ENCODE measurements around the gene SH2B2. TPM values are rescaled to one million over a fixed set of nuclear protein-coding genes. Genes with fewer than 3 reads are reported as not detected.

SH2B2 gene
- total RNA-seq = 1.3 TPM in 2 replicates

- intact Hi-C loops (cut with micrococcal nuclease) = loop anchor here (1.0 to 2.0 kb wide), 4 partner anchors 20 to 178 kb away; partner anchors contain the start of genes ALKBH4, LRWD1 and PRKRIP1
These were observed at the start of gene SH2B2 for GRCh38 chr7:102286237-102287110. Gene SH2B2 (plus strand): TSS chr7:102286868. CDS start chr7:102300551, 13,683 bp downstream.

- intact Hi-C loops (cut with micrococcal nuclease) = no loop called here
These were observed 47.4 kb upstream of the SH2B2 start for GRCh38 chr7:102239206-102239820.

GRCh38 chr7:102241431-102241830 lies 45.2 kb upstream of the SH2B2 start:
- intact Hi-C loops (cut with micrococcal nuclease) = no loop called here

- intact Hi-C loops (cut with micrococcal nuclease) = no loop called here
These were observed 42.1 kb upstream of the SH2B2 start for GRCh38 chr7:102244601-102245000.

GRCh38 chr7:102248081-102248455 lies 38.6 kb upstream of the SH2B2 start:
- intact Hi-C loops (cut with micrococcal nuclease) = no loop called here

- intact Hi-C loops (cut with micrococcal nuclease) = no loop called here
These were observed 37.9 kb upstream of the SH2B2 start for GRCh38 chr7:102248456-102249395.

GRCh38 chr7:102251531-102252365 lies 34.9 kb upstream of the SH2B2 start:
- intact Hi-C loops (cut with micrococcal nuclease) = no loop called here

GRCh38 chr7:102252366-102252982 lies 34.2 kb upstream of the SH2B2 start:
- intact Hi-C loops (cut with micrococcal nuclease) = no loop called here

GRCh38 chr7:102253066-102253972 lies 33.3 kb upstream of the SH2B2 start:
- intact Hi-C loops (cut with micrococcal nuclease) = no loop called here

GRCh38 chr7:102253973-102254370 lies 32.7 kb upstream of the SH2B2 start:
- intact Hi-C loops (cut with micrococcal nuclease) = no loop called here

GRCh38 chr7:102254521-102254920 lies 32.1 kb upstream of the SH2B2 start:
- intact Hi-C loops (cut with micrococcal nuclease) = no loop called here

GRCh38 chr7:102255501-102255900 lies 31.2 kb upstream of the SH2B2 start:
- intact Hi-C loops (cut with micrococcal nuclease) = no loop called here

GRCh38 chr7:102255916-102256315 lies 30.8 kb upstream of the SH2B2 start:
- intact Hi-C loops (cut with micrococcal nuclease) = no loop called here

- intact Hi-C loops (cut with micrococcal nuclease) = no loop called here
These were observed 28.5 kb upstream of the SH2B2 start for GRCh38 chr7:102258073-102258748.

- intact Hi-C loops (cut with micrococcal nuclease) = no loop called here
These were observed 27.9 kb upstream of the SH2B2 start for GRCh38 chr7:102258749-102259107.

GRCh38 chr7:102260856-102261255 lies 25.8 kb upstream of the SH2B2 start:
- intact Hi-C loops (cut with micrococcal nuclease) = no loop called here

- intact Hi-C loops (cut with micrococcal nuclease) = no loop called here
These were observed 25.2 kb upstream of the SH2B2 start for GRCh38 chr7:102261451-102261850.

- intact Hi-C loops (cut with micrococcal nuclease) = no loop called here
These were observed 24.1 kb upstream of the SH2B2 start for GRCh38 chr7:102262546-102262945.
